BE2C (cell line): ENCODE results near the gene HIGD1A.

Source experiments
- DNase-seq: peaks from one replicate; pipeline ENCODE4 v3.0.0-alpha.2; 2020
- H3K27me3 ChIP-seq: fragments of 250-450 bp; sonication (Bioruptor Pico); 2 replicates; pipeline ENCODE4 v1.5.1; 2020; ENCODE audit warnings: mild to moderate bottlenecking
- H3K36me3 ChIP-seq: fragments of 250-450 bp; sonication (Bioruptor Pico); 2 replicates; pipeline ENCODE4 v1.5.1; 2020; ENCODE audit warnings: mild to moderate bottlenecking
- H3K4me1 ChIP-seq: fragments of 250-450 bp; sonication (Bioruptor Pico); 2 replicates; pipeline ENCODE4 v1.5.1; 2020
- H3K4me3 ChIP-seq: 2 replicates; pipeline ENCODE4 v1.5.1; 2011; ENCODE audit warnings: low read depth, low read length
- H3K9me3 ChIP-seq: fragments of 250-450 bp; sonication (Bioruptor Pico); 2 replicates; pipeline ENCODE4 v1.5.1; 2020
- TF ChIP-seq, protein P1 (sequence below): IDR thresholded peaks from 2 replicates; pipeline ENCODE4 v1.5.1; 2012; ENCODE audit warnings: mild to moderate bottlenecking, low read depth, low read length

The HIGD1A gene

DNA sequence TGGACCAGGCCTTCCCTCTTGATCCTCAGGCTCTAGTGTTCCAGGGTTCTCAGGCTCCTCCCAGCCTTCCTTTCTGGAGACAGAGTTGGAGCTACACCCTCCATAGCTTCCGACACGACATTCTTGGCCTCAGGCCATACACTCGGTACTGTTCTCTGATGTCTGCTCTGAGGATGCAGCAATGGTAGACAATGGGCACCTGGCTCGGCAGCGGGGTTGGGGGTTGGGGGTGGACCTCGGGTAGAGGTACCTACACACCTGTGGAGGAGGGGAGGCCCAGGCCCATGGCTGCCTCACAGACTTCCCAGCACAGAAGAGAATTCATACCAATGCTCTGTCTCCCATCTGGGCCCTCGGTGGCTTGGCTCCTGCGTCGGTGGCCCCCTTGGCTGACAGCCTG is 52.7 kb downstream of the HIGD1A start:
- H3K36me3 ChIP-seq = no peaks in the 10 kb centered on the region
- no peaks in the 10 kb centered on the region for H3K9me3 ChIP-seq
- H3K4me3 ChIP-seq = no peak overlapping the region
- DNase-seq = no peak
- H3K27me3 ChIP-seq = no peaks in the 10 kb centered on the region
- TF ChIP-seq, protein P1, sequence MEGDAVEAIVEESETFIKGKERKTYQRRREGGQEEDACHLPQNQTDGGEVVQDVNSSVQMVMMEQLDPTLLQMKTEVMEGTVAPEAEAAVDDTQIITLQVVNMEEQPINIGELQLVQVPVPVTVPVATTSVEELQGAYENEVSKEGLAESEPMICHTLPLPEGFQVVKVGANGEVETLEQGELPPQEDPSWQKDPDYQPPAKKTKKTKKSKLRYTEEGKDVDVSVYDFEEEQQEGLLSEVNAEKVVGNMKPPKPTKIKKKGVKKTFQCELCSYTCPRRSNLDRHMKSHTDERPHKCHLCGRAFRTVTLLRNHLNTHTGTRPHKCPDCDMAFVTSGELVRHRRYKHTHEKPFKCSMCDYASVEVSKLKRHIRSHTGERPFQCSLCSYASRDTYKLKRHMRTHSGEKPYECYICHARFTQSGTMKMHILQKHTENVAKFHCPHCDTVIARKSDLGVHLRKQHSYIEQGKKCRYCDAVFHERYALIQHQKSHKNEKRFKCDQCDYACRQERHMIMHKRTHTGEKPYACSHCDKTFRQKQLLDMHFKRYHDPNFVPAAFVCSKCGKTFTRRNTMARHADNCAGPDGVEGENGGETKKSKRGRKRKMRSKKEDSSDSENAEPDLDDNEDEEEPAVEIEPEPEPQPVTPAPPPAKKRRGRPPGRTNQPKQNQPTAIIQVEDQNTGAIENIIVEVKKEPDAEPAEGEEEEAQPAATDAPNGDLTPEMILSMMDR = no peak
- H3K4me1 ChIP-seq = no peaks in the 10 kb centered on the region

DNA sequence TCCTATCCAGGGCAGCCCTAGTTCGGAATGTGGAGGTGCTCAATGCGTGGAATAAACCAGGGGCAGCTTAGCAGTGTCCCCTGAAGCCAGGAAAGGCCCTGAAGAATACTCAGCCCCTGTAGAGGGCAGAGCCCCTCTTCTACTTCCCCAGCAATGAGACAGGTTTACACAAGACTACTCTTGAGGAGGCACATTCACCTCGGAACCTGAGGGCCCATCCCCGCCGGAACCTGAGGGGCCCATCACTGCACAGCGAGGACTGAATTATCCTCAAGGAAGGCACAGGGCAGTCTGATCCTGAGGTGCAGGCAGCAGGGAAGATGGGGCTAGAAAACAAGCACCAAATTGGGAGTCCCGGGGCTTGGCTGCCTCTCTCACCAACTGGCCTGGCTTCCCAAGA is 53.5 kb downstream of the HIGD1A start:
- Histone ChIP-seq H3K36me3 (no peaks in the 10 kb centered on the region), H3K4me3 (no peak overlapping the region), H3K4me1 (no peaks in the 10 kb centered on the region), H3K27me3 (no peaks in the 10 kb centered on the region), H3K9me3 (no peaks in the 10 kb centered on the region)
- no peak for DNase-seq
- TF ChIP-seq, protein P1 = no peak

DNA sequence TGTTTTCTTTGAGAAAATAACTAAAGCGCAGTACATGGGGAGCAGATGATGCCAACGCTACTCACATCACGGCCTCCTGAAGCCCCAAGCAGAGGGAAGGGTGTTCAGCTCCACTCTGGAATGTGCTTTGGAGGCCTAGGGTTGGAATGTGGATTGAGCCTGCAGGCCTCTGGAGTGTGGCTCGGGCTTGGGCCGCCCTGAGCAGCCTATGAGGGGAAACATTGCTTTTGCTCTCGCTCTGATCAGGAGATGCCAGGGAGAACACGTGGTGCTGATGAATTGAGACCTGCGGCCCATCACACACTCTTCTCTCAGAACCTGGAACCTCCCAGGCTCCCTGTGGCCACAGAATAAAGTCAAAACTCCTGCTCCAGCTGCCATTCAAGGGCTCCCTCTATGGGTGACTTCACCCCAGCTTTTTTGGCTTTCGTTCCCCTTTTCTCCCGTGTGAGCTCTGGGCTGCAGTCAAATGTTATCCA is 54.5 kb downstream of the HIGD1A start:
- Histone ChIP-seq H3K27me3 (no peaks in the 10 kb centered on the region), H3K36me3 (no peaks in the 10 kb centered on the region), H3K9me3 (no peaks in the 10 kb centered on the region), H3K4me3 (no peak overlapping the region), H3K4me1 (no peaks in the 10 kb centered on the region)
- TF ChIP-seq, protein P1 = peak; percentile 29
- no peak for DNase-seq

DNA sequence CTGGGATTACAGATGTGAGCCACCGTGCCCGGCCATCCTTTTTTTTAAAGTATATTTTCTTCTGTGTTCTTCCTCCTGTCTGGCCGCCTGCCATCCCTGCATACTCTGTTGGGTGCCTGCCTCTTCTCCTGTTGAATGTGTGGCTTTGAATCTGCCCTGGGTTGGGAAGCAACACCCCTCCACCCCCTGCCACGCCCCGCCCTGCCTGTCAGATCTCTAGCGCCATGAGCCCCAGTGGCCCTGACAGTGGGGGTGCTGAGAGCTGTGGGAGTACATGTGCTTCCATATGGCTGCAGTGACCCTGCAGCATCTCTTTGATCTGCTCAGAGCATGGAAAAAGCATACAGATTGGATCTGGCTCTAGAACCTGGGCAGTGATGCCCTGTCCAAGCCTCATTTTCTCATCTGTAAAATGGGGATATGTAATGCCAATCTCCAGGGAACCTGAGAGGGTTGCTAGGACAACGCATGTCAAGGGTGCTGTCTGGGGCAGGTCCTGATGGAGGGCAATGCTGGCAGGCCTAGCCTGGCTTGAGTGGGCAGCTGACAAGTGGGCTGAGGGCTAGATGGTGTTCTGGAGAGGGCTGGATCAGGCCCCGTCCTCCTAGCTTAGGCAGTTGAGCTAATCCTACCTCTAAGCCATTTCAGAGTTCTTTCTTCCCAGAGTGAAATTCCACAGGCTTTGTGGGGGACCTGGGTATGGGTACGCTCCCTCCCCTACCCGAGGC is 55.1 kb downstream of the HIGD1A start:
- H3K9me3 ChIP-seq = no peaks in the 10 kb centered on the region
- TF ChIP-seq, protein P1 = no peak
- H3K36me3 ChIP-seq = no peaks in the 10 kb centered on the region
- no peaks in the 10 kb centered on the region for H3K4me1 ChIP-seq
- no peak for DNase-seq
- no peaks in the 10 kb centered on the region for H3K27me3 ChIP-seq
- no peak overlapping the region for H3K4me3 ChIP-seq

DNA sequence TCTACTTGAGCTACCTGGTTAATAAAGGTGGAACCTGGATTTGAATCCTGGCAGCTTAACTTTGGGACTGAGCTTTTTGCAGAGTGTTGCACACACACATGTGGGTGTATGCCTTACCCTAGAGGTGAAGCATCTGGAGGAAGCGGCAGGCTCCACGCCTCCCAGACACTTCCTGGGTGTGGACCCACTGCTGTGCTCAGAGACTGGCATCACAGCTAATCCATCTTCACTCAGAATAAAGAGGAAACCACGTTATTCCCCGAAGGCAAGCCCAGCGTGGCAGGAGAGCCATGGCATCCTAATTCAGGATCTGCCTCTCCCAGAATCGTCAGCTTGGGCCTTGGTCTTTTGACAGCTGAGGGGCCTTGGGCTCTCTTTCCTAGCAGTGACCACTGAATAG is 56.7 kb downstream of the HIGD1A start:
- Histone ChIP-seq H3K36me3 (no peaks in the 10 kb centered on the region), H3K9me3 (no peaks in the 10 kb centered on the region)
- TF ChIP-seq, protein P1 = no peak

More for the DNA sequence above, 56.7 kb downstream of the HIGD1A start:
- Histone ChIP-seq H3K4me1 (no peaks in the 10 kb centered on the region), H3K27me3 (no peaks in the 10 kb centered on the region), H3K4me3 (no peak overlapping the region)
- no peak for DNase-seq
